Measurements from ENCODE around the gene TBC1D17. TPM values are rescaled to one million over a fixed set of nuclear protein-coding genes. Genes with fewer than 3 reads are reported as not detected.
"Not testable (repeated sequence)": the region's sequence is repeated elsewhere in the genome, so short reads cannot be mapped to it uniquely, and the experiment has no call there.

Gene TBC1D17
- polyA plus RNA-seq, 4 donors: 40.4 to 51.4 (median 43.4) TPM

DNA sequence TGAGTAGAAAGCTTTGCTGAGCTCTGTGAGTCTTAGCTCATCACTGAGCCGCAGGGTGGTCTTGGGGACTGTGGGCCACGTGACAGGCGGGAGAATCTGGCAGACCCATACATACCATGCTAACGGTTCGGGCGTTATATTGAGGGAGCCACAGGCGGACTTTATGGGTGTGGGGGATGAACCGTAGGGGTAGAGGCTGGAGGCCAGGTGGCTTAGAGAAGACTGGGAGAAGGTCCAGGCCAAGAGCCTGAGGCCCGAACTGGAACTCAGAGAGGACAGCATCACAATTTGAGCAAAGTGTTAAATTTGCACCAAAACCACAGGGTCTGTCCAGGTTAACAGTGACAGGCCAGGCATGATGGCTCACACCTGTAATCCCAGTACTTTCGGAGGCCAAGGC is 36.2 kb downstream of the TBC1D17 start:
- DNase-seq (ENCODE audit: low read depth in 4 of 4, low spot score in 3 of 4): no peak

DNA sequence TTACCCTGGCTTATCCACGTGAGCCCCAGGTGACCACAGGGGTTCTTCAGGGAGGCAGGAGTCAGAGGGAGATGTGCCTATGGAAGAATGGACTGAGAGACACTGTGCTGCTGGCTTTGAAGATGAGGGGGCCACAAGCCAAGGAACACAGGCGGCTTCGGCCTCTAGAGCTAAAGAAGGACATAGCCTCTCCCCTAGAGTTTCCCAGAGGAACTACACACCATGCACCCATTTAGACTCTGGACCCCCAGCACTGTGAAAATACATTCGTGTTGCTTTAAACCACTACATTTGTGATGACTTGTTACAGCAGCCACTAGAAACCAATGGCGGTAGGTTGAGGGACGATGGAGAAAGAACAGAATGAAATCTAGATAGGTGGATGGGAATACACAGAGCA is 37.8 kb downstream of the TBC1D17 start:
- DNase-seq (ENCODE audit: low read depth in 4 of 4, low spot score in 3 of 4): no peak

DNA sequence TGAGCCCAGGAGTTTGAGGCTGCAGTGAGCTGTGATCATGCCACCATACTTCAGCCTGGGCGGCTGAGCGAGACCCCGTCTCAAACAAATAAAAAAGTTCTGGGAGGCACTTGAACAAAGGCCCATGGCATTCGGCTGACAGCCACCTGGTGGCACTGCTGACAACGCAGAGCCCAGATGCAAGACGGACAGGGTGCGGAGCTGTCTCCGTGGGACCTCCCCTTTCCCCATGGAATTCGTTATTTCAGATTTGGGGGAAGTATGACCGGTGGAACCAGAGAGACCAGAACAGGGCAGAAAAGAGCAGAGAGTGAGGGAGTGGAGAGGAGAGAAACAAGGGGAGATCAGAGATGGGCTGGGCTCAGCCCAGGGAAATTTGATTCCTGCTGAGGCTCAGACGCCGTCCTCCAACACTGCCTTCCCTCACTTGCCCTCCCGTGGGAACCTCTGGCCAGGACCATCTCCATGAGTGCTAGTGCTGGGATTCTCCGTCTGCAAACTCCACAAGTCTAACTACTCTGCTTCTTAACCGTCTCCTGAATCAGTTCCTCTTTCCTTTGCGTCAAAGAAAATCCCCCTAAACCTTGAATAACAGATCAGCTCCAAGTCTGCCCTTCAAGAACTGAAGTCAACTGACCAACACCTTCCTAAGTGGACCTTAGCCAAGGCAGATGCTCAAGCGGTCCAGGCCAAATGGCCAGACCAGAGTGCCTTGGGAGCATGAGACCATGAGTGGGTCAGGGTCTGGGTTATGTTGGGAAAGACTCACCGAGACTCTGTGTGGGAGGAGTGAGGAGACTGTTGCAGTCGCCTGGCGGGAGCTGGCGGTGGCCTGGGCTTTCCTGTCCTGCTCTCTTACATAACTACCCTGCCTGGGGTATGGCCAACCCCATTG is 39.6 kb downstream of the TBC1D17 start:
- no peak for DNase-seq (ENCODE audit: low read depth in 4 of 4, low spot score in 3 of 4)

DNA sequence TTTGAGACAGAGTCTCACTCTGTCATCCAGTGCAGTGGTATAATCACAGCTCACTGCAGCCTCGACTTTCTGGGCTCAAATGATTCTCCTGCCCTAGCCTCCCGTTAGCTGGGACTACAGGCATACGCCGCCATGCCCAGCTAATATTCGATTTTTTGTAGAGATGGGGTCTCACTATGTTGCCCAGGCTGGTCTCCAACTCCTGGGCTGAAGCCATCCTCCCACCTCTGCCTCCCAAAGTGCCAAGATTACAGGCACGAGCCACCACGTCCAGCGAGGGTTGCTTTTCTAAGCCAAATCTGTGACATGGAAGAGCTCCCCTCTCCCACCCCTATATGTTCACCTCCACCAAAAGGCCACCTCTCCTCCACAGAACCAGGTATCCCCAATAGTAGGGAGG is 40.6 kb downstream of the TBC1D17 start:
- DNase-seq (ENCODE audit: low read depth in 4 of 4, low spot score in 3 of 4): no peak

DNA sequence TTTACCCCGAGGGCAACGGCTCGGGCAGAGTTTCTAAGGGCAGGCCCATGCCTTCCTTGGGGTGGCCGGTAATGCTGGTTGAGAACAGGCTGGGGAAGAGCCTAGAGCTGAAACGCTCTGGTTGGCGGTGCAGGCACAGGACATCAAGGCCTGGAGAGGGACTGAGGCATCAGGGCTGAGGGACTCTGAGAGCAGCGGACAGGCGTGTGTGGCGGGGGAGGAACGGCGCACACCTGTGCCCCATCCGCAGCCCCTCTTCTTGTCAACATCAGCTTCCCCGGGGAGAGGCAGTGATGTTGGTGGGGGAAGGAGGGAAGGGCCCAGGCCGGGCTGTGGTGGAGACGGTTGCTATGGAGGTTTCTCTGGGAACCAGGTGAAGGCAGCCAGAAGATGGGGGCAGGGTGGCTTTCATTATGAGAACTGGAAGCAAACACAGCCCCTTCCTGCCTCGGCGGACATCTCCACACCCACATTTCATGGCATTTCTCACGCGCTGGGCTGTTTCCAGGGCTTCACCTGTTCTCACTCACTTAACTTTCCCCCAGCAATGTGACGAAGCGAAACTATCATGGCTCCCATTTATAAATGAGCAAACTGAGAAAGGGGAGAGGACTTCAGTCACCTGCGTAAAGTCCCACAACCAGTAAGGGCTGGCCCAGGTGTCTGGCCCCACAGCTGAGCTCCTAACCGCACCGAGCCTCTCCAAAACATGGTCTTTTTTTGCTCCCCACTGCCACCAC is 43.3 kb downstream of the TBC1D17 start:
- DNase-seq (ENCODE audit: low read depth in 4 of 4, low spot score in 3 of 4): no peak

DNA sequence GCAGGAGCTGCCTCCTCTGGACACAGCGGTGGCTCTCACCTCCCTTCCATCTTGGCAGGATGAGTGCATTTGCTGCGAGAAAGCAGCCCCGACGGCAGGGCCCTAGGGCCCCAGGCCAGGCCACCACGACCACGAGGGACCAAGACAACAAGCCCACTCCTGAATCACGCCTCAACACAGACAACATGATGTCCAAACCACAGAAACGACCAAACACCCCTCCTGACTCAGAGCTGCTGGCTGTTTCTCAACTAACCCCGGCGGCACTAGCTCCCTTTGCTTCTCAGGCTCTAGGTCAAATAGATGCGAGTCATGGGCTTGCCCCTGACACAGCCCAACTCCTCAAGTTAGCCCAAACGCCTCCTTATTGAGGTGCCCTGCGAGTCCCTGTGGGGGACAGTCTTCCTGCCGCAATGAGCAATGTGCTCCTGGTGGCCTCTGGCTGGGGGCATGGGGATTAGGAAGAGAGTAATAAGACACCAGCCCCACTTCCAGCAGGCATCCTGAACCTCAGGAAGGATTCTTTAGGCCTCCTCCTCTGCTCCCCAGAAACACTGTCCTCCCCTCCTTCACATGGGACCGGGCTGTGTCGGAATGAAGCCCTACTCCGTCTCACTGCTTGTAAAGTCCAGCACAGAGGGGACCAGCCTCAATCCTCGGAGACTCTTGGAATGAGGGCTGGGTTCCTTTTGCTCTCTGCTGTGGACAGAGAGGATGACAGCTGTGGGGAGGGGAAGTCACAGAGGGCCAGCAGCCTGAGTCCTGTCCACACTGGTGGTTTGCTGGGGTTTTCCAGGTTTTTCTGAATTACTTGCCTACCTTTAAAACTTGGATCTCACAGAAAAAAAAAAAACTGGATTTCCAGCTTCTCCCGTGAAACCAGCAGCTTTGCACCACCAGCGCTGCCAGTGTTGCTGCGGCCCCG is 44.6 kb downstream of the TBC1D17 start:
- no peak for DNase-seq (ENCODE audit: low read depth in 4 of 4, low spot score in 3 of 4)

DNA sequence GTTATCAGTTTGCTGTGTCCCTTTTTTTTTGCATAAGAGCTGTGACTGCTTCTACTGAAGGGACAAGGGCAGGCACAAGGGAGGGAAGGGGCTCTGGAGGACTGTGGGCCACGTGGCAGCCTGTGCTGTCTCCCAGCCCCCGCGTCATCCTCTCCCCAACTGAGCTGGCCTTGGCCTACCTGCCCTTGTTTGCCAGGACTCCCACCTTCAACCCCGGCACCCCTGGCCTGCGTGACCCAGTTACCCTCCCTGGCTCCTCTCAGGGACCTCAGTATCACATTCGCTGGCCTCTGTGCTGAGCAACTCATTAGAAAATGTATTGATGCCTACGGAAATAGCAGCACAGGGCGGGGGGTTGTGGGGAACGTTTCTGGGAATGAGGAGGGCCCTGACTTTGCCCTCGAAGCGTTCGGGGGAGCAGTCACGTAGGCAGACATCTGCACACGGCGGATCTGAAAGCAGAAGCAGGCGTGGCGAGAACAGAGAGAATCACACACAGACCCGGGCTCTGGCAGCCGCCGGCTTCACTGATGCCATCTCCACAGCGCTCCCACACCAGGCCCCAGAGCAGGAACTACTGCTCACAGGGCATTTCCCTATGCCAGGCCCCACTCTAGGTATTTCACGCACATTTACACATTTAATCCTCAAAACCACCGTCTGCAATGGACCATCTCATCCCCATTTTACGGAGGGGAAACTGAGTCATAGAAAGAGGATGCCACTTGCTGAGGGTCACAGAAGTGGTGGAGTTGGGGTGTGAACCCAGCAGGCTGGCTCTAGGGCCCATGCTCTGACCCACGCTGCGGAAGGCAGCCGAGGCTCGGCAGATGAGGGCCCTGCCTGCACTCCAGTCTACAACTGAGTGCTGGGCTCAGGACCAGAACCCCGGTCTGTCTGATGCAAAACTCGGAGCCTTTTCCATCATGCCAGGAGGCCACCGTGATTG is 45.8 kb downstream of the TBC1D17 start:
- no peak for DNase-seq (ENCODE audit: low read depth in 4 of 4, low spot score in 3 of 4)

DNA sequence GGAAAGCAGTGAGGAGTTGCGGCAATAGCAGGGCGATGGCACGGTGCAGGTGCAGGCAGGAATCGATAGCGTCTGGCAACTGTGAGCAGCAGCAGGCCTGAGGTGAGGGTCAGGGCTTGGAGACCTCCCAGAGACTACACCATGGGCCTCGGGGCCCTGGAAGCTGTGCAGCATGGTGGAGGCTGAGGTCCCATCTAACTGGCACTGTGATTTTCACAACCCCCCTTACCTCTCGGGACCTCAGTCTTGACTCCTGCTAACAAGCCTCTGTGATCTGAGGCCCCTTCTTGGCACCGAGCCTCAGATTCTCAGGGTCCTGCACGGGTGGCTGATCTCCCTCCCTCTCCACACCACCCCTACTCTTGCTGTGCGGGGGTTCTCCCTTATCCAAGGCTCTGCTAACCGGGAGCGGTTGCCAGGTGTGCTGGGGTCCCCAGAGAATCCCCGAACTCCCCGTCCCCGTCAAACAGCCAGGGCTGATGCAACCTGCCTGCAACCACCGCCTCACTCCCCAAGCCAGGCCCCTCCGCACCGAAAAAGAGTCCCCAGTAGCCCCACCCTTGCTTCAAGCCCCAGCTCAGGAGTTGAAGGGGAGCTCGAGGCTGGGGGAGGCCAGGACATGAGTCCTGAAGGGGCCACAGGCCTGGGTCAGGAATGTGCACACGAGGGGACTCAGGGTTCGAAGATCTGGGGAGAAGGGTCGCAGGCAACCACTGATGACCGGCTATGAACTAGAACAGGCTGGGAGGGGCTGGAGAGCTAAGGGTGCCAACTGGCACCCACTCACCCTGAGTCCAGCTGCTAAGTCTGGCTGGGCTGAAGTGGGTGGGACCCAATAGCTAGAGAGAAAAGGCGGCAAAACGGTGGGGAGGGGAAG is 46.7 kb downstream of the TBC1D17 start:
- DNase-seq (ENCODE audit: low read depth in 4 of 4, low spot score in 3 of 4): no peak

DNA sequence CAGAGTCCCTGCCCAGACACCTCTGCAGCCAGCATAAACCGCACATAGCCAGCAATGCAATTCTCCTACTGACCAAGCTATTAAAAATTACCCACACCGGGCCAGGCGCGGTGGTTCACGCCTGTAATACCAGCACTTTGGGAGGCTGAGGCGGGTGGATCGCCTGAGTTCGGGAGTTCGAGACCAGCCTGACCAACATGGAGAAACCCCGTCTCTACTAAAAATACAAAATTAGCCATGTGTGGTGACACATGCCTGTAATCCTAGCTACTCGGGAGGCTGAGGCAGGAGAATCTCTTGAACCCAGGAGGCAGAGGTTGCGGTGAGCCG is 47.3 kb downstream of the TBC1D17 start:
- not testable (repeated sequence) for DNase-seq (ENCODE audit: low read depth in 4 of 4, low spot score in 3 of 4)

DNA sequence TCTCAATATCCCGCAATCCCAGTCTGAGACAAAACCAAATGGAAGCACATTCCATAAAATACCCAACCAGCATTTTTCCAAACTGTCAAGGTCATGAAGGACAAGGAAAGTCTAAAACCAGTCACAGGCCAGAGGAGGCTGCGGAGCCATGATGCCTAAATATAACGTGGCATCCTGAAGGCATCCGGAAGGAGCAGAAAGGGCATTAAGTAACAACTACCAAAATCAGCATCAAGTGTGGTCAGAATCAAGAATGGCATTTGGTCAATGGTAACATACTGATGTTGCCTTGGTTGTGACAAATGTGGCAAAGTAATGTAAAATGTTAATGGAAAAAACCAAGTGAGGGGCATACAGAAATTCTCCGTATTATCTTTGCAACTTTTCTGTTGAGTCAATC is 48.0 kb downstream of the TBC1D17 start:
- no peak for DNase-seq (ENCODE audit: low read depth in 4 of 4, low spot score in 3 of 4)

DNA sequence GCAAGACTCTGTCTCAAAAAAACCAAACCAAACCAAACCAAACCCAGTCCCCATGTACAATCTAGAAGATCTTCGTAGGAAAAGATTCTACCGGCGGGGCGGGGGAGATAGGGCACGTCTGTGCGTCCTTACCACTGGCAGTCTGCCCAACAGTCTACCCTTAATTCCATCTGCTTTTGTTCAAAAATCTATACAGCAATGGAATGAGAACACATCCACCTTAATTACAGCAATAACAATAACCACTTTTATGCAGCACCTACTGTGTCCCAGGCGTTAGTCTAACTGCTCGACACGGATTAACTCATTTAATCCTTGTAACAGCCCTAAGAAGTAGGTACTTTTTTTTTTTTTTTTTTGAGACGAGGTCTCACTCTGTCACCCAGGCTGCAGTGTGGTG is 49.0 kb downstream of the TBC1D17 start:
- DNase-seq (ENCODE audit: low read depth in 4 of 4, low spot score in 3 of 4): no peak

DNA sequence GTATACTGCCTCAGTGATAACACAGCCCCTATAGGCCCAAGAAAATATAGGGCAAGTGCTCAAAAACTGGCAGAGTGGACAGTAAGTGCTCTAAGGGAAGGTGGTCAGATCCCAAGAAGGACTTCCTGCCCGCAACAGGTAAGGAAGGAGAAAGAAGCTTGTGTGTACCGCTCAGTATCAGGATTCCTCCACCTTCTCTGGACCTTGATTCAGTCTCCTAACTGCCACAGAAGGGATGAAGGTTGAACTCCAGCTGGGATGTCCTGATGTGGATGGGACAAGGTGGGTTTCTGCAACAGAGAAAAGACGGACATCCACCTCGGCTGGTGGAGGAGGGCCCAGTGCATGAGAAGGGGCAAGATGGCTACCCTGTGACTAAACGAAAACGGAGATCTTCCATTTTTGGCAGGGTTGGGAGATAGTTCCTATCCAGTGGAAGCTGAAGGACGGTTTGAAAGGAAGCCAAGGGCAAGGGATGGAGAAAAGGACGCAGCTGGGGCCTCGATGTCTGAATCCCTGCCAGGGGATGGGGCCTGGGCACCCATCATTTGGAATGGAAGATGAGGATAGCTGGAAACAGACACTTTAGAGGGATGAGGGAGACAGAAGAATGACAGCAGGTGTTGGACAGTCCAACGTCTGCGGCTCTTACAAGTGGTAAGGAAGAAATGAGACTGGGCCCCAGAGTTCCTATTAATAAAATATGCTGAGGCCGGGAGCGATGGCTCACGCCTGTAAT is 50.2 kb downstream of the TBC1D17 start:
- DNase-seq (ENCODE audit: low read depth in 4 of 4, low spot score in 3 of 4): no peak

DNA sequence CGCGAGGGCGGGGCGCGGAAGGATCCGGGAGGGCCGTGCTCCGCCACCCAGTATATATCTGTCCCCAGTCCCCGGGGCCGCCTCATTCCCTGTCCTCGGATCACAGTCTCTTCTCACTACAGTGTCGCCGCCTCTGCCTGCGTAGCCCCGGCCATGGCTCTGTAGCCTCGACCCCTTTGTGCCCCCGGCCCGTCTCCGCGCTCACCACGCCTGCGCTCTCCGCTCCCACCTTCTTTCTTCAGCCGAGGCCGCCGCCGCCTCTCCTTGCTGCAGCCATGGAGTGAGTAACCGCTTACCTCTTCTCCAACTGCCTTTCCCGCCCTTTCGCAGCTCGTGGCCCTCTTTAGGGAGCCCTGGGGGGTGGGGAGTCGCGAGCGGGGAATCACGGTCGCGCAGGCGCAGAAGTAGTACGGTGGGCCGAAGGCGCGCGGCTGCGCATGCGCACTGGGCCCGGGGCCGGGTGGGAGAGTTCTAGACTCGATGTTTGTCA is 51.7 kb downstream of the TBC1D17 start, which contains the start of the genes ATF5 and NUP62:
ATF5 (plus strand) TSS at position 85 of the 490 bp plus-strand sequence. CDS start 1,646 bp downstream, outside the sequence.
NUP62 (minus strand) TSS at position 384 of the 490 bp plus-strand sequence. CDS start 19,697 bp downstream, outside the sequence.
- DNase-seq (ENCODE audit: low read depth in 4 of 4, low spot score in 3 of 4): peak in 1 of 4 donors; percentile 76

DNA sequence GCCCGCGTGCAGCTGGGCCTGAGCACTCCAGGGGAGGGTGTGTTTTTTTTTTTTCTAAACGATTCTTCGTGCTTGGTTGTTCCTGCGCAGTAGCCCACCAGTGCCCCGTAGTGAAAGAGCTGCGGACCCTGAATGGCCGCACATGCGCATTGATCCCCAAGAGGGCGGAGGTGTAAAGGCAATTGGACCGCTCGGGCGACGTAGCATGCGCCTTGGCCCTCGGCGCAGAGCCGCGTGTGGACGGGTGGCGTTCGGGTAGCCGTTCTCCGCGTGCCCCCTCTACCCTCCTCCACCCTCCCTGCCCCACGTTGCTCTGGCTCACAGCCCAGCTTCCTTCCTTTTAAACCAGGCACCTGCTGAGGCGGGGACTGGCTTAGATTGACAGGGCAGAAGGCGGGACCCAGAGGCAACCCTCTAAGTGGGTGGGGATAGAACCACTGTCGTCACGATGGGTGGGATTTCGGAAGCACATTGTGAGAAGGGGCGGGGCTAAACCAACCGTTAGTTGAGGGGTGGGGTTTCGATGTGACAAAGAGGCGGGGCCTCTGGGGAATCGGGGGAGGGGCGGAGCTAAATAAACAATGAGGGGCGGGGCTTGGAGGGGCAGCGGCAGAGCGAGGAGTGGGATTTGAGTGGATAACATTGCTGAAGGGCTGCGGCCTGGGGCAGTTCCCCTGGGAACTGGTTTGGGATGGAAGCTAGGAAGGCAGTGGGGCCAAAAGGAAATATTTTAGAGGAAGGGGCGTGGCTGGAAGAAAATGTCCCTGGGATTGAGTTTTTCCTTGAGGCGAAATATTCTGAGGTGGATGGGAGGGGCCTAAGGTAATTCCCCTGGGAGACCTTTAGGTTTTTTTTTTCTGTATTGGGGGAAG is 52.3 kb downstream of the TBC1D17 start:
- DNase-seq (ENCODE audit: low read depth in 4 of 4, low spot score in 3 of 4): peak; percentile 89 to 94 (median 89)

DNA sequence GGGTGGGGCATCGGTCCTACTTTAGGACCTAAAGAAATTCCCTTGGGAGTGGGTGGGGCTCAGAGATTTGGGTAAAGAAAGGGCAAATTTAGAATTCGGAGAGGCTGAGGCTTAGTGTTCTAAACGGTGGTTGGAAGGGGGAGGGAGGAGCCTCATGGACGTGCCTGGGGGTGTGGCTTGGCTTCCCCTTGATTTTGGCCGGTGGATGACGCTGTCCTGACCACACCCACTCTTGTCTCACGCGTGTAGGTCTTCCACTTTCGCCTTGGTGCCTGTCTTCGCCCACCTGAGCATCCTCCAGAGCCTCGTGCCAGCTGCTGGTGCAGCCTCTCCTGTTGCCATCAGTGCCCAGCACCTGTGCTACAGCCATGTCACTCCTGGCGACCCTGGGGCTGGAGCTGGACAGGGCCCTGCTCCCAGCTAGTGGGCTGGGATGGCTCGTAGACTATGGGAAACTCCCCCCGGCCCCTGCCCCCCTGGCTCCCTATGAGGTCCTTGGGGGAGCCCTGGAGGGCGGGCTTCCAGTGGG is 53.0 kb downstream of the TBC1D17 start:
- DNase-seq (ENCODE audit: low read depth in 4 of 4, low spot score in 3 of 4): no peak

DNA sequence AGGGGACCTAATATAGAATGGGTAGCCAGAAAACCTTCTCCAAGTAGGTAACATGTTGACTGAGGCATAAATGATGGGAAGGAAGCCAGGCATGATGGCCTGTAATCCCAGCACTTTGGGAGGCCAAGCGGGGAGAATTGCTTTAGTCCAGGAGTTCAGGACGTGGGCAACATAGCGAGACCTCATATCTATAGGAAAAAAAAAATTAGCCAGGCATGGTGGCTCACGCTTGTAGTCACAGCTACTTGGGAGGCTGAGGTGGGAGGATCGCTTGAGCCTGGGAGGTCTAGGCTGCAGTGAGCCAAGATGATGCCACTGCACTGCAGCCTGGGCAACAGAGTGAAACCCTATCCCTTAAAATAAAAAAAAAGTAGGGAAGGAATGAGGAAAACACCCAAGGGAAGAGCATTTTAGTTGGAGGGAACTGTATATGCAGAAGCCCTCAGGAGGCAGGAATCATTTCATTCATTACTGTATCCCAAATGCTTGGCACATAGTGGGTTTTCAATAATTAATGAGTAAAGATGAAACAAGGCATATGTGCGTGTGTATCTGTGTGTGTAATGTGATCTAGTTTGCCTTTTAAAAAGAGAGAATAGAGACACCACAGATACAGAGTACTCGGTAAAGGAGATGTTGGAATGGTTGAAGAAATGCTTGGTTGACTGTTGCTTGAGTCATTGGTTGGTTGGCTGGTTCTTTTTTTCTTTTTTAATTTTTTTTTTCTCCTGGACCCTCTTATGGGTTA is 54.0 kb downstream of the TBC1D17 start:
- DNase-seq (ENCODE audit: low read depth in 4 of 4, low spot score in 3 of 4): no peak

Measured in right renal pelvis (tissue), 4 donors.